GOT3 (cell line): Measurements from ENCODE around the gene MYO10.

Experiments
- DNase-seq: peaks from one replicate; lab custom pipeline; 2025; ENCODE audit warnings: mixed read lengths; lab: John Stamatoyannopoulos, UW

The MYO10 gene

DNA sequence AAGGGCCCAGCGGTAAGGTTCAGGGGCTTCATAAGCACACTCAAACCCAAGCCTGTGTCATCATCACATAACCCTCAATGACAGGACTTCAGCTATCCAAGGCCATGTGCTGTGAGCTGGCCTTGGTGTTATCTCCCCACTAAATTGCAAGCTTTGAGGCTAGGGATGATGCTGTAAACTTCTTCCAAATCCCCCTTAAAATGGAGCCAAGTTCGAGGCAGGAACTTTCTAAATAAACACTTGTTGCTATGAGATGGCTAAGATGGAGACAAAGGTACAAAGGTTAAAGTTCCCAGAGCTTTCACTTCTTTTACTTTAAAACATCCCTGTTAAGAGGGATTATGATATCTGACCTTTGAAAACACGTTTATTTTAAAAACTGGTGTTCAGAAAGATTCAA, 123.6 kb downstream of the MYO10 start:
- no peak for DNase-seq

- no peak for DNase-seq
These were observed 125.8 kb downstream of the MYO10 start for GRCh38 chr5:16810208-16810854.

- no peak for DNase-seq
These were observed 126.5 kb downstream of the MYO10 start for GRCh38 chr5:16809395-16810207.

DNA sequence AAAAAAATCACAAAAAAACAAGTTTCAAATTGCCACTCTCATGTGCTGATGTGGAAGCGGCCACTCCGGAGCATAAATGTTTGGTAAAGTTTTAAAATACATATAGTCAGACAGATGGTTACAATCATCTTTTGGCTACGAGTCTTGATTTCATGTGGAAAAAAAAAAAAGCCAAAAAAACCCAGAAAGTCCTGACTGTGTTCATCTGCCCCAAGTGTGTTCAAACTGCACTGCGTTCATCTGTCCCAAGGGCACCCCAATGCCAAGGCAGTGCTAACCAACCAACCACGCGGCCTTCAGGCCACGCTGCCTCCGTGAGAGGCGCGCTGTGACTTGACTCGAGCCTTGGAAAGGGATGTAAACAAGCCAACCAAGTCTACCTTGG, 127.1 kb downstream of the MYO10 start:
- DNase-seq = no peak

DNA sequence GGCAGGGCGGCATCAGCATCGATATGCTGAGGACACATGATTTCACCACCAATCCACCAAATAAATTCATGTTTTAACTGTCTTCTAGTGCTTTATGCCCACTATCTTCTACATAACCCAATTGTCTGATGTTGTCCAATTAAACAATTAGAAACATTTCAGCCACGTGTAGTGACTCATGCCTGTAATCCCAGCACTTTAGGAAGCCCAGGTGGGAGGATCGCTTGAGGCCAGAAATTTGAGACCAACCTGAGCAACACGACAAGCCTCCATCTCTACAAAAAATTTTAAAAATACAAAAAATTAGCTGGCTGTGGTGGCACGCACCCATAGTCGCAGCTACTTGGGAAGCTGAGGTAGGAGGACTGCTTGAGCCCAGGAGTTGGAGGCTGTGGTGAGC, 128.1 kb downstream of the MYO10 start:
- DNase-seq = no peak

DNA sequence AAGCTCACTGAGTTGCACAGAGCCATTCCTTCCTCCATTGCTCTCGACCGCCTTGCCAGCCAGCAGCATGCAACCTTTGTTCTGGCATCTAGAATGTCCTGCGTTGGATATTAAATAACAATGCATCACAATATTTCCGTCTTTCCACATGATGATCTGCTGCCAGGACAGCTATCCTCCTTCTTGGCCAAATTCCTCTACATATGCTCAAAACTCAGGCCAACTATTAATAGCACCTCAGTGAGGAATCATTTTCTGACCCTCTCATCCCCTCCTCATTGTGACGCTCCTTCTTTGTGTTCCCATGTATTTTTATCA, 128.6 kb downstream of the MYO10 start:
- DNase-seq = no peak

DNA sequence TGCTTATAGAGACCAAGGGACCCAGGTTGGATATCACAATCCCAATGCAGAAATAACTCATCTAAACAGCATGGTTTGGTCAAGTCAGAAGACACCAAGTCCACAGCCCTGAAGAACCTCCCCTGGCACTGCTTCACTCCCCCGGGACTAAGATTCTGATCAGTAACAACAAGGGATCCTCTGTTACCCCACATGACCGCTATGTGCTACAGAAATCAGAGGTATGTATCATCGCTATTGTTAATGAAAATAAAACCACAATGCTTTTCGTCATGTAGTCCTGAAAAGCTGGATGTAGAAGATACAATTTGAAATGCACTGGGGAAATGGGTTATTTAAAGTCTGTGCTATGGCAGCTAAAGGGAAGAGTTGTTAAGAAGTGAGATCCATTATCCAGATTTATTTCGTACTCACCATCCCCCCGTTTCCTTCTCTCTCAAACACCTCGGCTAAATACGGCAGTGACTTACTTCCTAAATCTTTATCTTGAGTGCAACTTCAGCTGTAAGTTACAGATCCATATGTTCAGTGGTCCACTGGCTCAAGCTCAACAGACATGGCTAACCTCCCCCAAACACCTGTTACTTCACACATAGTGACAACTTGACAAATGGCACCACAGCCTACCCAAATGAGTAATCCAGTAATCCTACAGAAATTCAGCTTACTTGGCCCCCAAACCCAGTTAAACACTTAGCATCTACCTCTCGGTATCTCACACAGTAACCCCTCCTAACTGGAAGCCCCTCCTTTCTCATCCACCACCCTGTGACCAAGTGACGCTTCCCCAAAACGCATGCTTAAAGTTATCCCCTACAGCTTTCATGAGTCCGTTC, 129.2 kb downstream of the MYO10 start:
- no peak for DNase-seq

DNA sequence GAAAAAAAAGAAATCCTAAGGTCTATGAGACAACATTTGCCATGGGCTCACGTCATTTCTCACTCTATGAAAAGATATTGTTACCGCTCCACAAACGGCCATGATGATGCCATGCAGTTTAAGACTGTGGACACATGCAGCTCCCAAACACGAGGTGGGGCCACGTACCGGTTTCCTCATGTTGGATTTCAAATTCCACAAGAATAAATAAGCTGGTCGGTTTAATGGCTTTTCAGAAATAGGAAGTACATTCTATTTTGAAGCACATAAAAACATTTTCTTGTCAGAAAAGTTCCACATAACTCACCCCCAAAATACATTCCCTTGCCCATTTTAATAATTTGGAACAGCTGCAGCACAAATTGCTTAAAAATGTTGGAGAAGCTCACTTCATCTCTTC, 130.6 kb downstream of the MYO10 start:
- DNase-seq = no peak

GRCh38 chr5:16803831-16804230, 132.3 kb downstream of the MYO10 start:
- no peak for DNase-seq

DNA sequence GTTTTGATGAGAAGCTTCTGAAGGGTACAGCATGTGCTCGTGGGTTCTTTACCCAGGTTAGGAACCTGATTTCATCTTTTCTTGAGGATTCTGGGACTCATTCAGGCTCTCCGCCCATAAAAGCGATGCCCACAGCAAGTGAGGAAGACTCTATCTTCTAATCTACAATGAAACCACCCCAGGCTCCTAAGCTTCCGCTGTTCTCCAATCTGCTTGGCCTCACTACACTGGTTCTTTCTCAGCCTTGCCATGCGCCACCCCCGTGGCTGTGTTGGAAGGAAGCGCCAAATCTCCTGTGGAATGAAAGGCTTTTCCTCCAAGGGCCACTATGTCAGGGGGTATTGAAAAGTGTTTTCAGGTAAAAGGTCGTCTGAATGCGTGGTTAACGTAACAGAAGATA, 135.6 kb downstream of the MYO10 start:
- DNase-seq = no peak

- DNase-seq = no peak
These were observed 136.3 kb downstream of the MYO10 start for GRCh38 chr5:16799796-16800195.

DNA sequence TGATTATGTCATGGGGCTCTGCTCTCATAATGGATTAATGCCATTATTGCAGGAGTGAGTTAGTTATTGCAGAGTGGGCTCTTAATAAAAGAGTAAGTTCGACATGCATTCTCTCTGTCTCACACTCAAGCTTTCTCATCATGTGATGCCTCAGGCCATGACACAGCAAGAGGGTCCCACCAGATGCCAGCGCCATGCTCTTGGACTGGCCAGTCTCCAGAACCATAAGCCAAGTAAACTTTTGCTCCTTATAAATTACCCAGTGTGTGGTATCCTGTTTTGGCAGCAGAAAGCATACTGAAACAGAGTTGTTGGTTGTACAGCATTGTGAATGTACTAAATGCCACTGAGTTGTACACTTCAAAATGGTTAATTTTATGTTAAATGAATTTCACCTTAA, 138.1 kb downstream of the MYO10 start:
- no peak for DNase-seq

GRCh38 chr5:16794269-16794913, 141.7 kb downstream of the MYO10 start:
- DNase-seq = no peak

DNA sequence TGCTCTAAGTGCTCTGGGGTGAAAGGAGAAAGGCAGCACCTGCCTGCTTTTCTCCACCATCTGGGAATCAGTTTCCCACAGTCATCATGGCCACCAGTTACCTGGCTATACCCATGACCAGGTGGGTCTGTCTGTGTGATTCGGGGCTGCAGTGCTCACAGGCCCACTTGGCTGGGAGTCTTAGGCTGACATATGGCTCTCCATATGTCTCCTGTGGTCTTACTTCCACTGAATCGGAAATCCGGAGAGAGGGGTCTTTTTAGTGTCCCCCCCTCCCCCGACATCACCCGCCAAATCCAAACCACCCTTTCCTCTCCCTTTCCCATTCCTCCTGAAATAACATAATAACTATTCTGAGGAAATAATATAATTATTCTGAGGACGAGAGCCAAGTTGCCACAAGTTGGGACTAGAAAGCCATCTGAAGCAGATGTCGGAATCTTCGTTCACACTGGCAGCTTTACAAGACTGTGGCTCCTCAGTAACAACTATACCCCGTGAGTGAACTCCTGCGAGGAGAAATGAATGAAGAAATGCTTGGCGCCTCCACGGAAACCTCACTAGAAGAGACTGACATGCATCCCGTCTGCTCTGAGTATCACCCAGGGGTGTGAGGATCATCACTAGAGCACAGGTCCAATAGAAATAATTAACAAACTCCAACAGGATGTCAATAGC, 143.4 kb downstream of the MYO10 start:
- no peak for DNase-seq

DNA sequence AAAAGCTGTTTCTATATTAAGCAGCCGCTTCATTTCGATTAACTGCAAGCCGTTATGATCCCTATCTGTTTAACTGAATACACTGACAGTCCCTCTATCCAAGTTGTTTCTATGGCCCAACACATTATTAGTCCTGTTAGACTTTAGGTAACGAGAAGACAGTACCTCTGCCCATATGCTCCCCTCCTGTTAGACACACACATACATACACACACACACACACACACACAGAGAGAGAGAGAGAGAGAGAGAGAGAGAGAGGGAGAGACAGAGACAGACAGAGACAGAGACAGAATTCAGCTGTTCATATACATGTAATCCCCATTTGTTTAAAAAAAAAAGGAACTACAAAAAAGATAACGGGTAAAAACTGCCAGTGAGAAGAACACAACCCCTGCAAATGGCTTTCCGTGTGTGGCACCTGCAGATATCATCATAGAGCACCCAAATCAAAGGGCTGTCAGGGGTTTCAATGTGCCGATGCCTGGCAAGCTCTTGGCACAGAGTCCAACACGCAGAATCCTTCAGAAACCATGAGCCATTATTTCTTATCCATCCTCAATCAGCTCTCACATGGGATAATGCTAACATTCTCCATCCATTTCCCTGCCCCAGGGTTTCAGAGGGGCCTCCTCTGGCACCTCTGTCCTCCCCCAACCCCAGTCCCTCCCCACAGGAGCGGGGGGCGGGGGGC, 144.0 kb downstream of the MYO10 start:
- DNase-seq = no peak

DNA sequence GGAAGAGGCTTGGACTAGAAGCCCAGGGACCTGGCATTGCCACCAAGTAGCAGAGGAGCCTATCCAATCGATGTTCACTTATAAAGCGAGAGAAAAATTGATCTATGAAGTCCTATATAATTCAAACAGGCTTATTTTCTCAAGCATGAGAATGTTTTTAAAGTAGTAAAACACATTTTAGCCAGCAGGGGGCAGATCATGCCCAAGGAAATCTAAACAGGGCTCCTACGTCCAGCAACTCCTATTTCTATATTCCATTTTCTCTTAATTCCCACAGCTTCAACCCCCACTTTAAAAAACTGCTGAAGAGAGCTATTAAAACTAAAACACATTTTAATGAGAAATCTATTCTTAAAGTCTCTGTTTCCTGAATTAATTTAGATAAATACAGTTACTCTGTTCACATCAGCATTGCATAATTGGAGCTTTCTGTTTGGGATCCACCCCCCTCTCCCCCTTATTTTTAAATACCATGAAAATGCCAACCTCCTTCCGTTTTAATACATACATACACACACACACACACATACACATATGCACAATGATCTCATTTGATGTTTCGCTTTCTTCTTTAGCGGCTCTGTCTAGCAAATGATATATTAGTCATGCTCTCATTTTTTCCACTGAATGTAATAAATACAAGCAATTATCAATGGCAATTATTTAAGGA, 144.9 kb downstream of the MYO10 start:
- no peak for DNase-seq

DNA sequence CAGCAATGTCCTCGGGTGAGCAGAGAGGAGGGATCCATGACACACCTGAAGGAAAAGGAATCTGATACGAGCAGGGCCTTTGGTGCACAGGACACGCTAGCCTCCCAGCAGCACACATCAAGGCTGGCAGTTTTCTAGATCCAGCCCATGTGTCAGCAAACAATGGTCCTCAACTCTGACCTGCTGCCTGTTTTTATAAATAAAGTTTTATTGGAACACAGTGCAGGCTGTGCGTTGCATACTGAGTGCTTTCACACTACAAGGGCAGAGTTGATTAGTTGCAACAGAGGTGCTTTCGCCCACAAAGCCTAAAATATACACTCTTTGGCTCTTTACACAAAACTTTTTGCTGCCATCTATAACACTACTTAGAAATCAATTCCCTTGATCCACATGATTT, 147.1 kb downstream of the MYO10 start:
- DNase-seq = no peak

- DNase-seq = no peak
These were observed 148.8 kb downstream of the MYO10 start for GRCh38 chr5:16787278-16787677.

DNA sequence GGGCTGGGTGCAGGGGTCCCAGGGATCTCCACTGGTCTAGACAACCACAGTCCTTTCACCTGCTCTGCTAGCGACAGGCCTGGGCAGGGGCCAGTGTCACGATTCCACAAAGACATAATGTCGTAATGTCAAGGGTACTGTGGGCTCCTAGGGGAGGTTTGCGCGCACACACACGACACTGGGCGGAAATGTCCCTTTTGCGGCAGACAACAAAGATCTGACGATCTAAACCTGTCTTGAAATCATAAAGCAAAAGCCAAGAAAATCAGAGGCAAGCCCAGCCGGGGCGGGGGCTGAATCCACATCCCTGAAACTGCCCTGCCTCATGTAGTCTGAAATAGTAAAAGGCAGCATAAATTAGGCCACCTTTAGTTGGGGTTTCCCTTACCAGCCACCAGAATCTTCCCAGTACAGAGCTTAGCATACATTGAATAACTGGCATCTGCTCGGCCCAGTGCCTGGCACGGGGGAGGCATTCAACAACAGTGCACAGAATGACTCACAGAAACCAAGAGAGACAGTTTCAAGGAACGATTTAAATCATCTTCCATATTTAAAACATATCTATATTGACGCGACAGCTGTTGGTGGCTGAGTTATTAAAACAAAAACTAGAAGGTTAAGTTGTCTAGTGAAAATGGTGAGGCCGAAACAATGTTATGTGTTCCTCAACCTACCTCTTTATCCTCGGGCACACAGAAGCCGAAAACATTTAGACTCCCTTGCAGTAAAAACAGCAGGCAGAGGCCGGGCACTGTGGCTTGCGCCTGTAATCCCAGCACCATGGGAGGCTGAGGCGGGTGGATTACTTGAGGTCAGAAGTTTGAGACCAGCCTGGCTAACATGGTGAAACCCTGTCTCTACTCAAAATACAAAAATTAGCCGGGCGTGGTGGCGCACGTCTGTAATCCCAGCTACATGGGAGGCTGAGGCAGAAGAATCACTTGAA, 151.0 kb downstream of the MYO10 start:
- DNase-seq = no peak

DNA sequence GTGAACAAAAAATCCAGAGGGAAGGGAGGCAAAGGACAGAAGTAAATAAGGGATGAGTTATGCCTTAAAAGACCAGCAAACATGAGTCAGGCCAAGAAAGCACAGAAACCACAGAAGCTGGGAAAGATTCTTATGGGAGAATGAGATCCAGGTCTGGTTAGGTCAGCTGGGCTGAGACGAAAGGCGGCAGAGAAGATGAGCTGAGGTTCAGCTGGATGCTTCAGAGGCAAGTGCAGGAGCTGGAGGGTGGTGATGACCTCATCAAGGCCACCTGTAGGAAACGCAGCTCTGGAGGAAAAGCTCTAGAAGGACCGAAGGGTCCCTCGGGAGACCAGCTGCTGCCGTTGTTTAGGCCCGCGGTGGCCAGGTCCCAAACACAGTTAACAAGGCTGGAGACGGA, 152.0 kb downstream of the MYO10 start:
- no peak for DNase-seq
